DOHH2 (cell line): Measurements from ENCODE around the gene SERPINE3.

ENCODE experiments used
- H3F3A ChIP-seq: fragments of 200-600 bp; sonication (generic), shearing (Covaris generic); 2 replicates; pipeline ENCODE4 v1.6.0; 2016; ENCODE audit warnings: antibody characterized with exemption, mild to moderate bottlenecking; ENCODE audit not compliant: control insufficient read depth, insufficient read depth
- H3K27ac ChIP-seq: fragments of 200-600 bp; sonication (generic); 2 replicates; pipeline ENCODE4 v1.5.1; 2014; ENCODE audit warnings: low read depth, mild to moderate bottlenecking, low read length, moderate library complexity
- H3K27me3 ChIP-seq: fragments of 200-600 bp; sonication (generic); 2 replicates; pipeline ENCODE4 v1.6.1; 2014; ENCODE audit warnings: mild to moderate bottlenecking, low read length, mixed read lengths; ENCODE audit not compliant: control insufficient read depth
- H3K36me3 ChIP-seq: fragments of 200-600 bp; sonication (generic); 2 replicates; pipeline ENCODE4 v1.6.1; 2014; ENCODE audit warnings: mild to moderate bottlenecking, low read length, moderate library complexity, mixed read lengths; ENCODE audit not compliant: control insufficient read depth
- H3K4me1 ChIP-seq: fragments of 200-600 bp; sonication (generic); 2 replicates; pipeline ENCODE4 v1.6.1; 2014; ENCODE audit warnings: mild to moderate bottlenecking, low read length, mixed read lengths; ENCODE audit not compliant: control insufficient read depth
- H3K4me2 ChIP-seq: fragments of 200-600 bp; sonication (generic); 2 replicates; pipeline ENCODE4 v1.6.0; 2014; ENCODE audit warnings: mild to moderate bottlenecking, low read length, moderate library complexity
- H3K4me3 ChIP-seq: fragments of 200-600 bp; sonication (generic); 2 replicates; pipeline ENCODE4 v1.5.1; 2014; ENCODE audit warnings: mild to moderate bottlenecking, low read length, mixed read lengths
- H3K79me2 ChIP-seq: fragments of 200-600 bp; sonication (generic); 2 replicates; pipeline ENCODE4 v1.6.1; 2014; ENCODE audit warnings: mild to moderate bottlenecking, low read length, mixed read lengths; ENCODE audit not compliant: control insufficient read depth
- H3K9me2 ChIP-seq: fragments of 200-600 bp; sonication (generic); replicated peaks from 2 replicates; pipeline ENCODE4 v1.6.1; 2014; ENCODE audit warnings: mild to moderate bottlenecking, low read length, mixed read lengths; ENCODE audit not compliant: control insufficient read depth
- H3K9me3 ChIP-seq: fragments of 200-600 bp; sonication (generic); 2 replicates; pipeline ENCODE4 v1.6.1; 2014; ENCODE audit warnings: antibody characterized with exemption, low read length, mixed read lengths; ENCODE audit not compliant: control insufficient read depth, insufficient read depth
- H4K20me1 ChIP-seq: fragments of 200-600 bp; sonication (generic); 2 replicates; pipeline ENCODE4 v1.6.0; 2014; ENCODE audit warnings: low read depth, mild to moderate bottlenecking, antibody characterized with exemption, low read length, moderate library complexity; ENCODE audit not compliant: control insufficient read depth, insufficient read depth
- CTCF ChIP-seq: fragments of 200-600 bp; sonication (generic); IDR thresholded peaks from one replicate; pipeline ENCODE4 v1.5.1; 2014; ENCODE audit warnings: antibody characterized with exemption, mild to moderate bottlenecking, low read depth, low read length; ENCODE audit not compliant: poor library complexity, severe bottlenecking
- EZH2phosphoT487 ChIP-seq: fragments of 200-600 bp; sonication (generic); IDR thresholded peaks from 2 replicates; pipeline ENCODE4 v1.6.1; 2017; ENCODE audit warnings: borderline replicate concordance, mild to moderate bottlenecking, antibody characterized with exemption, low read length, moderate library complexity, mixed read lengths

Gene SERPINE3

GRCh38 chr13:51396352-51396751 is 56.9 kb downstream of the SERPINE3 start:
- H3K9me3 ChIP-seq, result no peaks in the 10 kb centered on the region
- no peak overlapping the region for H3K27ac ChIP-seq
- no peaks in the 10 kb centered on the region for H3K27me3 ChIP-seq
- no peaks in the 10 kb centered on the region for H3K9me2 ChIP-seq
- peaks cover 38% of the 10 kb centered on the region for H3K79me2 ChIP-seq
- H3K4me3 ChIP-seq, result no peak overlapping the region
- no peaks in the 10 kb centered on the region for H3F3A ChIP-seq
- TF ChIP-seq CTCF, result no peak
- peaks cover 6% of the 10 kb centered on the region for H3K4me1 ChIP-seq
- no peak overlapping the region for H3K4me2 ChIP-seq
- peaks cover 15% of the 10 kb centered on the region for H3K36me3 ChIP-seq
- H4K20me1 ChIP-seq, result no peaks in the 10 kb centered on the region; the same call in 1 of the 2 replicates

- TF ChIP-seq CTCF, result no peak
- H3K9me3 ChIP-seq, result no peaks in the 10 kb centered on the region
- H3K36me3 ChIP-seq, result peaks cover 15% of the 10 kb centered on the region
- no peaks in the 10 kb centered on the region; the same call in 1 of the 2 replicates for H4K20me1 ChIP-seq
- H3K27me3 ChIP-seq, result no peaks in the 10 kb centered on the region
- H3F3A ChIP-seq, result no peaks in the 10 kb centered on the region
- H3K9me2 ChIP-seq, result no peaks in the 10 kb centered on the region
- peaks cover 6% of the 10 kb centered on the region for H3K4me1 ChIP-seq
- no peak overlapping the region for H3K27ac ChIP-seq
- H3K79me2 ChIP-seq, result peaks cover 43% of the 10 kb centered on the region
- H3K4me3 ChIP-seq, result no peak overlapping the region
- H3K4me2 ChIP-seq, result no peak overlapping the region
Measured at GRCh38 chr13:51397262-51397941, 57.9 kb downstream of the SERPINE3 start.

- TF ChIP-seq EZH2phosphoT487 (no peak), CTCF (no peak)
- H3K4me1 ChIP-seq, result peaks cover 23% of the 10 kb centered on the region
- H4K20me1 ChIP-seq, result no peaks in the 10 kb centered on the region
- H3K9me3 ChIP-seq, result no peaks in the 10 kb centered on the region
- H3K4me2 ChIP-seq, result no peak overlapping the region
- no peak overlapping the region for H3K4me3 ChIP-seq
- no peaks in the 10 kb centered on the region for H3K27me3 ChIP-seq
- H3K79me2 ChIP-seq, result peaks cover 65% of the 10 kb centered on the region
- no peaks in the 10 kb centered on the region for H3F3A ChIP-seq
- peaks cover 4% of the 10 kb centered on the region for H3K36me3 ChIP-seq
- H3K9me2 ChIP-seq, result no peaks in the 10 kb centered on the region
- H3K27ac ChIP-seq, result no peak overlapping the region
Measured at GRCh38 chr13:51405176-51405575, 65.7 kb downstream of the SERPINE3 start.
